Keratinocyte (primary cell): Measurements from ENCODE around the gene C1RL. TPM values are rescaled to one million over a fixed set of nuclear protein-coding genes. Genes with fewer than 3 reads are reported as not detected.

Source experiments
- DNase-seq: peaks from one replicate; pipeline ENCODE4 v3.0.0-alpha.2; 2011; ENCODE audit warnings: low read depth, missing footprints, low spot score
- FAIRE-seq: peaks from 2 replicates; lab custom pipeline; 2011; peaks lifted over from hg19 to GRCh38; lab: Jason Lieb, UNC
- H2AFZ ChIP-seq: 2 replicates; pipeline ENCODE4 v1.6.0; 2012; ENCODE audit warnings: low read length, control low read depth, inconsistent platforms; ENCODE audit not compliant: control insufficient read depth
- H3K27ac ChIP-seq: 2 replicates; pipeline ENCODE4 v1.5.1; 2011; ENCODE audit warnings: low read length; ENCODE audit not compliant: control insufficient read depth, insufficient read depth
- H3K27me3 ChIP-seq: 3 replicates; pipeline ENCODE4 v1.6.0; 2011; ENCODE audit warnings: low read length; ENCODE audit not compliant: control insufficient read depth, insufficient read depth; ENCODE audit errors: extremely low read depth
- H3K36me3 ChIP-seq, 2 experiments: 2 replicates in 1 of 2; 3 replicates in 1 of 2; pipeline ENCODE4 v1.5.1; 2011; ENCODE audit warnings: low read length in 2 of 2, mild to moderate bottlenecking in 1 of 2; ENCODE audit not compliant: control insufficient read depth in 2 of 2, insufficient read depth in 2 of 2; ENCODE audit errors: extremely low read depth in 1 of 2
- H3K4me1 ChIP-seq: 3 replicates; pipeline ENCODE4 v1.5.1; 2011; ENCODE audit warnings: low read length; ENCODE audit not compliant: control insufficient read depth, insufficient read depth; ENCODE audit errors: extremely low read depth
- H3K4me2 ChIP-seq: 3 replicates; pipeline ENCODE4 v1.6.0; 2011; ENCODE audit warnings: low read depth, low read length; ENCODE audit not compliant: control insufficient read depth, insufficient read depth; ENCODE audit errors: extremely low read depth
- H3K4me3 ChIP-seq, 3 experiments: fragments of 200-600 bp in 1 of 3; sonication (generic) in 1 of 3; 2 replicates in 2 of 3; 3 replicates in 1 of 3; pipeline ENCODE4 v1.5.1; 2011 to 2016; ENCODE audit warnings: low read length in 3 of 3, mild to moderate bottlenecking in 3 of 3, control low read depth in 2 of 3, inconsistent platforms in 1 of 3, low read depth in 1 of 3, mixed read lengths in 1 of 3, mixed run types in 1 of 3, moderate library complexity in 1 of 3; ENCODE audit not compliant: control insufficient read depth in 2 of 3, insufficient read depth in 2 of 3; ENCODE audit errors: extremely low read depth in 1 of 3
- H3K79me2 ChIP-seq: 2 replicates; pipeline ENCODE4 v1.6.0; 2012; ENCODE audit warnings: low read length; ENCODE audit not compliant: control insufficient read depth, insufficient read depth
- H3K9ac ChIP-seq: 3 replicates; pipeline ENCODE4 v1.6.0; 2011; ENCODE audit warnings: low read length; ENCODE audit not compliant: control insufficient read depth, insufficient read depth; ENCODE audit errors: extremely low read depth
- H3K9me1 ChIP-seq: 3 replicates; pipeline ENCODE4 v1.6.0; 2011; ENCODE audit warnings: low read length; ENCODE audit not compliant: control insufficient read depth, insufficient read depth; ENCODE audit errors: extremely low read depth
- H3K9me3 ChIP-seq: 2 replicates; pipeline ENCODE4 v1.5.1; 2012; ENCODE audit warnings: low read depth, low read length; ENCODE audit not compliant: control insufficient read depth
- H4K20me1 ChIP-seq: 3 replicates; pipeline ENCODE4 v1.6.0; 2011; ENCODE audit warnings: low read length; ENCODE audit not compliant: control insufficient read depth, insufficient read depth; ENCODE audit errors: extremely low read depth
- CTCF ChIP-seq, 3 experiments: IDR thresholded peaks in 1 of 3; conservative IDR thresholded peaks in 1 of 3; optimal IDR thresholded peaks in 1 of 3; 2 replicates in 2 of 3; 3 replicates in 1 of 3; pipeline versions ENCODE3 to v1.5.1; 2011; ENCODE audit warnings: low read length in 3 of 3, mild to moderate bottlenecking in 3 of 3, moderate library complexity in 2 of 3, control low read depth in 1 of 3, inconsistent platforms in 1 of 3; ENCODE audit not compliant: insufficient read depth in 2 of 3; ENCODE audit errors: extremely low read depth in 1 of 3
- EZH2 ChIP-seq: IDR thresholded peaks from one replicate; pipeline ENCODE4 v1.6.1; 2012; ENCODE audit warnings: inconsistent platforms, mild to moderate bottlenecking, low read length, moderate library complexity
- dilution Hi-C: fragments of 300-500 bp; cut with MboI; formaldehyde crosslinking; loops from one replicate; pipeline ENCODE4 v1.7.0; 2020; ENCODE audit warnings: low sequenced_read_pairs; ENCODE audit not compliant: extremely low pct_ligation_motif_present
- polyA plus RNA-seq, 5 experiments: library from polyadenylated mRNA; depleted of rRNA in 3 of 5; stranded (reverse) in 3 of 5; stranded (forward) in 1 of 5; unstranded in 1 of 5; fragments of >200 nt; gene quantifications; 1 replicate in 1 of 5; 2 replicates in 3 of 5; 3 replicates in 1 of 5; pipeline versions ENCODE4 v1.2.1 to v1.2.3, GENCODE V29; 2011 to 2012; ENCODE audit warnings: missing spikeins in 2 of 5, low read depth in 1 of 5, low replicate concordance in 1 of 5

C1RL gene
- polyA plus RNA-seq, 1 donor (not counting 4 experiments of a cell fraction or from before 2014, with no cell fraction given), result 9.3 TPM

- peaks cover 2% of the 10 kb centered on the region for H3K9me1 ChIP-seq
- no peak overlapping the region for H3K9ac ChIP-seq
- no peaks in the 10 kb centered on the region for H3K27me3 ChIP-seq
- no peak overlapping the region for H3K27ac ChIP-seq
- H3K9me3 ChIP-seq, result no peaks in the 10 kb centered on the region
- dilution Hi-C loops, result no loop called here
- H2AFZ ChIP-seq, result no peak overlapping the region
- H3K4me1 ChIP-seq, result peaks cover 26% of the 10 kb centered on the region
- DNase-seq (no peak), FAIRE-seq (no peak)
- H3K79me2 ChIP-seq, result no peaks in the 10 kb centered on the region
- no peak for TF ChIP-seq CTCF (optimal IDR thresholded peaks at IDR 0.05 in 1 of 3, IDR thresholded peaks at IDR 0.05 in 1 of 3, conservative IDR thresholded peaks at IDR 0.05 in 1 of 3; ENCODE audit: extremely low read depth in 1 of 3, insufficient read depth in 2 of 3, low read length in 3 of 3)
- no peak for TF ChIP-seq EZH2
- H3K4me2 ChIP-seq, result no peak overlapping the region
- no peaks in the 10 kb centered on the region for H4K20me1 ChIP-seq
- H3K36me3 ChIP-seq, result no peaks in the 10 kb centered on the region
- no peak overlapping the region for H3K4me3 ChIP-seq
Measured at GRCh38 chr12:7065073-7065623, 43.9 kb downstream of the C1RL start.

GRCh38 chr12:7064516-7064915 lies 44.5 kb downstream of the C1RL start:
- no peak for TF ChIP-seq EZH2
- TF ChIP-seq CTCF (optimal IDR thresholded peaks at IDR 0.05 in 1 of 3, IDR thresholded peaks at IDR 0.05 in 1 of 3, conservative IDR thresholded peaks at IDR 0.05 in 1 of 3; ENCODE audit: extremely low read depth in 1 of 3, insufficient read depth in 2 of 3, low read length in 3 of 3), result no peak
- H3K27me3 ChIP-seq, result no peaks in the 10 kb centered on the region
- no peaks in the 10 kb centered on the region for H4K20me1 ChIP-seq
- dilution Hi-C loops, result no loop called here
- H3K36me3 ChIP-seq, result no peaks in the 10 kb centered on the region
- H3K4me2 ChIP-seq, result no peak overlapping the region
- FAIRE-seq (no peak), DNase-seq (no peak)
- no peak overlapping the region for H3K27ac ChIP-seq
- no peak overlapping the region for H3K4me3 ChIP-seq
- H3K79me2 ChIP-seq, result no peaks in the 10 kb centered on the region
- peaks cover 2% of the 10 kb centered on the region for H3K9me1 ChIP-seq
- H2AFZ ChIP-seq, result no peak overlapping the region
- no peaks in the 10 kb centered on the region for H3K9me3 ChIP-seq
- peaks cover 29% of the 10 kb centered on the region for H3K4me1 ChIP-seq
- no peak overlapping the region for H3K9ac ChIP-seq
